Left forelimb (tissue), 1 donor: ENCODE data around the gene TBC1D22A.

Experiments
- DNase-seq: peaks from one replicate; pipeline ENCODE4 v3.0.0-alpha.2; 2018; ENCODE audit warnings: low spot score

The TBC1D22A gene

GRCh38 chr22:47080100-47080499 is 317.6 kb downstream of the TBC1D22A start:
- no peak for DNase-seq

GRCh38 chr22:47082505-47082904 is 320.1 kb downstream of the TBC1D22A start:
- DNase-seq, result no peak

GRCh38 chr22:47083379-47083986 is 321.0 kb downstream of the TBC1D22A start:
- no peak for DNase-seq

- no peak for DNase-seq
These were observed 321.8 kb downstream of the TBC1D22A start for GRCh38 chr22:47084226-47084625.

- no peak for DNase-seq
These were observed 324.3 kb downstream of the TBC1D22A start for GRCh38 chr22:47086596-47087248.

- no peak for DNase-seq
These were observed 326.2 kb downstream of the TBC1D22A start for GRCh38 chr22:47088480-47089158.

- DNase-seq, result no peak
These were observed 326.9 kb downstream of the TBC1D22A start for GRCh38 chr22:47089374-47089773.

GRCh38 chr22:47089796-47090460 is 327.5 kb downstream of the TBC1D22A start:
- no peak for DNase-seq

- DNase-seq, result no peak
These were observed 328.3 kb downstream of the TBC1D22A start for GRCh38 chr22:47090591-47091245.

- no peak for DNase-seq
These were observed 328.8 kb downstream of the TBC1D22A start for GRCh38 chr22:47091246-47091651.

- no peak for DNase-seq
These were observed 329.7 kb downstream of the TBC1D22A start for GRCh38 chr22:47091921-47092700.

- no peak for DNase-seq
These were observed 330.5 kb downstream of the TBC1D22A start for GRCh38 chr22:47092896-47093311.

GRCh38 chr22:47093720-47094119 is 331.3 kb downstream of the TBC1D22A start:
- DNase-seq, result no peak

GRCh38 chr22:47094861-47095330 is 332.4 kb downstream of the TBC1D22A start:
- DNase-seq, result no peak

- DNase-seq, result no peak
These were observed 333.1 kb downstream of the TBC1D22A start for GRCh38 chr22:47095395-47096122.

GRCh38 chr22:47098121-47098520 is 335.7 kb downstream of the TBC1D22A start:
- no peak for DNase-seq

- DNase-seq, result no peak
These were observed 336.1 kb downstream of the TBC1D22A start for GRCh38 chr22:47098554-47098953.

GRCh38 chr22:47100019-47100418 is 337.6 kb downstream of the TBC1D22A start:
- no peak for DNase-seq

GRCh38 chr22:47100646-47101200 is 338.3 kb downstream of the TBC1D22A start:
- DNase-seq, result no peak

GRCh38 chr22:47101321-47101885 is 339.0 kb downstream of the TBC1D22A start:
- no peak for DNase-seq
